Measurements from ENCODE around the gene MICALL2. TPM values are rescaled to one million over a fixed set of nuclear protein-coding genes. Genes with fewer than 3 reads are reported as not detected.

Gene MICALL2
- total and polyA plus RNA-seq, 2 donors from 2014 or later = 16.6 to 53.4 TPM

DNA sequence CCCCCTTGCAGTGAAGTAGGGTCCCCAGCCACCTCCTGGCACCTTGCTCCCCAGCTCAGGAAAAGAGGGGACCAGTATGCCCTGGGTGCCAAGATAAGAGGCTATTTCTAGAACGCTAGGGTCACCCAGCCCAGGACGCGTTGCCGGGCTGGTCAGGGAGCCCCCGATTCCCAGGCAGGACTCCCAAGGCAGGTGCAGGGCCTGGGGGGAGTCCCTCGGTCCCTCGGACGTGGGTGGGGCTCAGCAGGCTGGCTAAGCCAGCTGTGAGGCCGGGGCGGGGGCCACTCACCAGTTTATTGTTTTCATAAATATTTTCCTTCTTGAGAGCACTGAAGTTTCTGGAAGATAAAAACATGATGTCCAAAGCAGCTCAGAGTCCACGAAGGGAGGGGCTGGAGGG, 9.3 kb downstream of the MICALL2 start:
- Histone ChIP-seq H3K27ac (ENCODE audit: low read depth in 2 of 2, low read length in 2 of 2) (no peak overlapping the region), H3K9ac (ENCODE audit: low read length in 3 of 3) (no peak overlapping the region), H3K4me1 (ENCODE audit: control insufficient read depth in 2 of 3, insufficient read depth in 2 of 3, low read depth in 1 of 3, low read length in 3 of 3) (peaks cover 0 to 13% (median 0%) of the 10 kb centered on the region in 3 donors), H3K36me3 (ENCODE audit: control insufficient read depth in 2 of 3, insufficient read depth in 3 of 3, low read length in 3 of 3) (no peaks in the 10 kb centered on the region), H3K27me3 (ENCODE audit: control insufficient read depth, insufficient read depth, low read length) (no peaks in the 10 kb centered on the region), H3K9me3 (ENCODE audit: control insufficient read depth in 2 of 3, insufficient read depth in 1 of 3, low read length in 3 of 3) (no peaks in the 10 kb centered on the region), H3K4me3 (ENCODE audit: low read length in 3 of 3) (no peak overlapping the region)
- TF ChIP-seq, protein P1, sequence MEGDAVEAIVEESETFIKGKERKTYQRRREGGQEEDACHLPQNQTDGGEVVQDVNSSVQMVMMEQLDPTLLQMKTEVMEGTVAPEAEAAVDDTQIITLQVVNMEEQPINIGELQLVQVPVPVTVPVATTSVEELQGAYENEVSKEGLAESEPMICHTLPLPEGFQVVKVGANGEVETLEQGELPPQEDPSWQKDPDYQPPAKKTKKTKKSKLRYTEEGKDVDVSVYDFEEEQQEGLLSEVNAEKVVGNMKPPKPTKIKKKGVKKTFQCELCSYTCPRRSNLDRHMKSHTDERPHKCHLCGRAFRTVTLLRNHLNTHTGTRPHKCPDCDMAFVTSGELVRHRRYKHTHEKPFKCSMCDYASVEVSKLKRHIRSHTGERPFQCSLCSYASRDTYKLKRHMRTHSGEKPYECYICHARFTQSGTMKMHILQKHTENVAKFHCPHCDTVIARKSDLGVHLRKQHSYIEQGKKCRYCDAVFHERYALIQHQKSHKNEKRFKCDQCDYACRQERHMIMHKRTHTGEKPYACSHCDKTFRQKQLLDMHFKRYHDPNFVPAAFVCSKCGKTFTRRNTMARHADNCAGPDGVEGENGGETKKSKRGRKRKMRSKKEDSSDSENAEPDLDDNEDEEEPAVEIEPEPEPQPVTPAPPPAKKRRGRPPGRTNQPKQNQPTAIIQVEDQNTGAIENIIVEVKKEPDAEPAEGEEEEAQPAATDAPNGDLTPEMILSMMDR (IDR thresholded peaks at IDR 0.05; ENCODE audit: borderline replicate concordance, extremely low read depth, insufficient read depth) = no peak
- no peak for FAIRE-seq
- DNase-seq = no peak
- intact Hi-C loops (cut with DNase I) = no loop called here

DNA sequence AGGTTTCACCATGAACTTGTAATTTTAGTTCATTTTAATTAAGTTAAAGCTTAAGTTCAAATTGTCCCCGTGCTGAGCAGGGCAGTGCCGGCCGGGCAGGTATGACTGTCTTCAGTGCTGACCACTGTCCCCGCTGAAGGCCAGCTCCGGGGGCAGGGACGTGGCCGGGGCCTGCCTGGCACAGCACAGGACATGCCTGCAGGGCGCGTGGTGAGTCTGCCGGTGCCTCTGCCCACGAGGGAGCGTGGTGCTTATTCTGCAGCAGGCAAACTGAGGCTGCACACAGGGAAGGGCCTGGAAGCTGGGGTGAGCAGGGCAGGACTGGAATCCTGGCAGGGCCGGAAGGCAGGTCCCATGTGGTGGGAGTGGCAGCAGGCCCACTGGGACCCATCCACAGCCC, 9.8 kb downstream of the MICALL2 start:
- DNase-seq = no peak
- Histone ChIP-seq H3K36me3 (ENCODE audit: control insufficient read depth in 2 of 3, insufficient read depth in 3 of 3, low read length in 3 of 3) (no peaks in the 10 kb centered on the region), H3K27me3 (ENCODE audit: control insufficient read depth, insufficient read depth, low read length) (no peaks in the 10 kb centered on the region), H3K4me3 (ENCODE audit: low read length in 3 of 3) (no peak overlapping the region), H3K4me1 (ENCODE audit: control insufficient read depth in 2 of 3, insufficient read depth in 2 of 3, low read depth in 1 of 3, low read length in 3 of 3) (peaks cover 0 to 8% (median 0%) of the 10 kb centered on the region in 3 donors), H3K9me3 (ENCODE audit: control insufficient read depth in 2 of 3, insufficient read depth in 1 of 3, low read length in 3 of 3) (no peaks in the 10 kb centered on the region), H3K9ac (ENCODE audit: low read length in 3 of 3) (no peak overlapping the region), H3K27ac (ENCODE audit: low read depth in 2 of 2, low read length in 2 of 2) (no peak overlapping the region)
- FAIRE-seq = no peak
- intact Hi-C loops (cut with DNase I) = no loop called here
- TF ChIP-seq, protein P1 (IDR thresholded peaks at IDR 0.05; ENCODE audit: borderline replicate concordance, extremely low read depth, insufficient read depth) = no peak

DNA sequence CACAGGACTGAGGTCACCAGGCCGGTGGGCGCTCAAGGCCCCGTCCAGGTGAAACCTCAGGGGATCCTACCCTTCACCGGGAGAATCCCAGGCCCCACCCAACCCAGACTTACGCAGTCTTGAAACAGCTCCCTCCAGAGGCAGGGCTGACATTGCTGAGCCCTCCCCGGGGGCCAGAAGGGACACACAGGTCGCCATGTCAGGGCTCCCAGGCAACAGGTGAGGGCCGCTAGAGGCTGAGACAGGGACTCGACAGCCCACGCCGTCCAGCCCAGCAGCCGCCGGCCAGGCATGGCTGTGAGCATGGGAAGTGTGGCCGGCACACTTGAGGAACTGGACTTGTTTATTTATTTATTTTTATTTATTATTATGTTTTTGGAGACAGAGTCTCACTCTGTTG, 10.3 kb downstream of the MICALL2 start:
- no peaks in the 10 kb centered on the region for H3K36me3 ChIP-seq (ENCODE audit: control insufficient read depth in 2 of 3, insufficient read depth in 3 of 3, low read length in 3 of 3)
- FAIRE-seq (no peak), DNase-seq (no peak)

More for the DNA sequence above, 10.3 kb downstream of the MICALL2 start:
- intact Hi-C loops (cut with DNase I) = no loop called here
- no peaks in the 10 kb centered on the region for H3K9me3 ChIP-seq (ENCODE audit: control insufficient read depth in 2 of 3, insufficient read depth in 1 of 3, low read length in 3 of 3)
- TF ChIP-seq, protein P1 (IDR thresholded peaks at IDR 0.05; ENCODE audit: borderline replicate concordance, extremely low read depth, insufficient read depth) = no peak
- peaks cover 0 to 6% (median 0%) of the 10 kb centered on the region in 3 donors for H3K4me1 ChIP-seq (ENCODE audit: control insufficient read depth in 2 of 3, insufficient read depth in 2 of 3, low read depth in 1 of 3, low read length in 3 of 3)
- no peak overlapping the region for H3K9ac ChIP-seq (ENCODE audit: low read length in 3 of 3)
- no peaks in the 10 kb centered on the region for H3K27me3 ChIP-seq (ENCODE audit: control insufficient read depth, insufficient read depth, low read length)
- H3K27ac ChIP-seq (ENCODE audit: low read depth in 2 of 2, low read length in 2 of 2) = no peak overlapping the region
- H3K4me3 ChIP-seq (ENCODE audit: low read length in 3 of 3) = no peak overlapping the region
